Adrenal gland (tissue), 5 donors: ENCODE measurements around the gene MBOAT7.

ENCODE experiments used
- POLR2A ChIP-seq, 2 donors: fragments of 450-650 bp; IDR thresholded peaks; one replicate each; pipeline ENCODE4 v1.6.1; 2017; ENCODE audit warnings: antibody characterized with exemption in 2 of 2, mild to moderate bottlenecking in 2 of 2, moderate library complexity in 1 of 2
- TF ChIP-seq, protein P1 (sequence below), 6 experiments: fragments of 450-650 bp in 4 of 6; fragments of 200-600 bp in 2 of 6; sonication (generic) in 1 of 6; IDR thresholded peaks; 1 replicate in 5 of 6; 2 replicates in 1 of 6; pipeline versions ENCODE4 v1.5.1 to v1.8.0; 2016 to 2021; ENCODE audit warnings: antibody characterized with exemption in 6 of 6, mild to moderate bottlenecking in 2 of 6, moderate library complexity in 1 of 6
- donor health status: DM: no; HTN: no; CAD: no.

DNA sequence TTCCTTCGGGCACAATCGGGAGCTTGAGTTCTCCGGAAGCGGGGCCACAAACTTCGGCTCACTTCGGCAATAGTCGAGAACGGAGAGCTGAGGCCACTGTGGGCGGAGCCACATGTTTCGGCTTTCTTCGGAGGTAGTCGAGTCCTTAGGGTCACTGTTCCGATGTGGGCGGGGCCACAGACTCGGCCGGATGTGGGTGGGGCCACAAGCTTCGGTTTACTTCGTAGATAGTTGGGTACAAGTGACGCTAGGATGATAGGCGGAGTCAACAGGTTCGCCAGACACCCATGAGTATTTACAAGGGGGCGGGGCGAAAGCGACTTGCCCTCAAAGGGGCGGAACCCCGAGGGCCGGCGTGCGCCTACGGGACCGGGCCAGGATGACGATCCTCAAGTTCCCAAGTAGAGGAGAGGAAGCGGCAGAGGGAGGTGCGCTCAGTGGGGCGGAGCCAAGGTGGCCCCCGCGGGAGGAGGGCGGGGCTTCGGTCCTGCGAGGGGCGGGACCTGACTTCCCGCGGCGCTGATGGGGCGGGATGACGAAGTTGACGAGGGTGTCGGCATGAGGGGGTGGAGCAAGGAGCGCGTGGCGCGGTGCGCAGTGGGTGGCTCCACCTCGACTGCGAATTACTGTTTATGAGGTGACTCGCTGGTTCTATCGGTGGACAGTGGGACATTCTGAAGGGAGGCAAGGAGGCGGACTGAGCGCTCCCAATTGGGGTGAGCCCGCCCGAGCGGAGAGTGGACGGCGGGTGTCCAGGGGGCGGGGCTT lies 539 bp upstream of the MBOAT7 start:
- TF ChIP-seq POLR2A (IDR thresholded peaks at IDR 0.05) = peak; percentile 73 to 86
- TF ChIP-seq, protein P1, sequence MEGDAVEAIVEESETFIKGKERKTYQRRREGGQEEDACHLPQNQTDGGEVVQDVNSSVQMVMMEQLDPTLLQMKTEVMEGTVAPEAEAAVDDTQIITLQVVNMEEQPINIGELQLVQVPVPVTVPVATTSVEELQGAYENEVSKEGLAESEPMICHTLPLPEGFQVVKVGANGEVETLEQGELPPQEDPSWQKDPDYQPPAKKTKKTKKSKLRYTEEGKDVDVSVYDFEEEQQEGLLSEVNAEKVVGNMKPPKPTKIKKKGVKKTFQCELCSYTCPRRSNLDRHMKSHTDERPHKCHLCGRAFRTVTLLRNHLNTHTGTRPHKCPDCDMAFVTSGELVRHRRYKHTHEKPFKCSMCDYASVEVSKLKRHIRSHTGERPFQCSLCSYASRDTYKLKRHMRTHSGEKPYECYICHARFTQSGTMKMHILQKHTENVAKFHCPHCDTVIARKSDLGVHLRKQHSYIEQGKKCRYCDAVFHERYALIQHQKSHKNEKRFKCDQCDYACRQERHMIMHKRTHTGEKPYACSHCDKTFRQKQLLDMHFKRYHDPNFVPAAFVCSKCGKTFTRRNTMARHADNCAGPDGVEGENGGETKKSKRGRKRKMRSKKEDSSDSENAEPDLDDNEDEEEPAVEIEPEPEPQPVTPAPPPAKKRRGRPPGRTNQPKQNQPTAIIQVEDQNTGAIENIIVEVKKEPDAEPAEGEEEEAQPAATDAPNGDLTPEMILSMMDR (IDR thresholded peaks at IDR 0.05) = no peak
